HEK293T (cell line): Measurements from ENCODE around the gene NOTCH3.

Experiments used
- CTBP1 ChIP-seq: fragments of 450-650 bp; IDR thresholded peaks from 2 replicates; pipeline ENCODE4 v1.6.1; 2016; ENCODE audit warnings: borderline replicate concordance
- FOXA1 ChIP-seq: fragments of 450-650 bp; IDR thresholded peaks from 2 replicates; pipeline ENCODE4 v1.6.1; 2016; ENCODE audit warnings: mild to moderate bottlenecking
- FOXM1 ChIP-seq: fragments of 450-650 bp; IDR thresholded peaks from 2 replicates; pipeline ENCODE4 v1.6.1; 2017; ENCODE audit warnings: mild to moderate bottlenecking, borderline replicate concordance
- NFRKB ChIP-seq: fragments of 450-650 bp; IDR thresholded peaks from 2 replicates; pipeline ENCODE4 v1.6.1; 2016; ENCODE audit warnings: mild to moderate bottlenecking, moderate library complexity
- SP1 ChIP-seq: fragments of 450-650 bp; IDR thresholded peaks from 2 replicates; pipeline ENCODE4 v1.6.1; 2017
- ZNF384 ChIP-seq: fragments of 450-650 bp; IDR thresholded peaks from 2 replicates; pipeline ENCODE4 v1.6.1; 2016

DNA sequence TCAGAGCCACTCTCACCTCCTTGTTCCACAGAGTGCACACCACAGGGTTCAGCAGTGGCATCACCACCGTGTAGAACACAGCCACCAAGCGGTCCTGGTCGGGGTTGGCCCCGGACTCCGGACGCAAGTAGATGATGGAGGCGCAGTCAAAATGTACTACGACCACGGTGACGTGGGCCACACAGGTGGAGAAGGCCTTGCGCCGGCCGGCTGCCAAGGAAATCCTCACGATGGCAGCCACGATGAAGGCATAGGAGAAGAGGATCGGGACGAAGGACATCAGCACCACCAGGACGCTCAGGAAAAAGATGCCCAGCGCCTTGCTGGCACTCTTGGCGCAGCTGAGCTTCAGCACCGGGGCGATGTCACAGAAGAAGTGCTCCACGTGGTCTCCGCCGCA is 59.7 kb downstream of the NOTCH3 start:
- TF ChIP-seq ZNF384 = no peak
- no peak for TF ChIP-seq FOXM1
- no peak for TF ChIP-seq CTBP1
- no peak for TF ChIP-seq SP1
- no peak for TF ChIP-seq NFRKB
- TF ChIP-seq FOXA1 = no peak
